NT2/D1 (cell line): ENCODE results near the gene TPX2.

Experiments used
- DNase-seq: peaks from one replicate; pipeline ENCODE4 v3.0.0-alpha.2; 2011; ENCODE audit warnings: low read depth, low spot score
- H3K27me3 ChIP-seq: 2 replicates; pipeline ENCODE4 v1.6.0; 2011; ENCODE audit warnings: mild to moderate bottlenecking; ENCODE audit not compliant: insufficient read length, insufficient read depth
- H3K36me3 ChIP-seq: 2 replicates; pipeline ENCODE4 v1.6.1; 2011; ENCODE audit warnings: mild to moderate bottlenecking, low read length, mixed read lengths; ENCODE audit not compliant: insufficient read depth, insufficient read length
- H3K4me1 ChIP-seq: 2 replicates; pipeline ENCODE4 v1.5.1; 2011; ENCODE audit not compliant: insufficient read depth, insufficient read length
- H3K4me3 ChIP-seq: 2 replicates; pipeline ENCODE4 v1.5.1; 2011; ENCODE audit warnings: low read depth; ENCODE audit not compliant: insufficient read length
- H3K9ac ChIP-seq: 2 replicates; pipeline ENCODE4 v1.6.0; 2011; ENCODE audit warnings: low read depth; ENCODE audit not compliant: insufficient read length
- H3K9me3 ChIP-seq: 2 replicates; pipeline ENCODE4 v1.5.1; 2011; ENCODE audit warnings: mild to moderate bottlenecking, low read length; ENCODE audit not compliant: insufficient read depth
- SUZ12 ChIP-seq: IDR thresholded peaks from 2 replicates; pipeline ENCODE4 v1.6.1; 2011; ENCODE audit not compliant: insufficient read length, insufficient read depth; ENCODE audit errors: extremely low read depth
- YY1 ChIP-seq: IDR thresholded peaks from 2 replicates; pipeline ENCODE4 v1.6.1; 2011; ENCODE audit not compliant: insufficient read length, insufficient read depth
- ZNF274 ChIP-seq: IDR thresholded peaks from 2 replicates; pipeline ENCODE4 v1.6.1; 2011; ENCODE audit warnings: mild to moderate bottlenecking, low read depth, low read length

TPX2 gene

DNA sequence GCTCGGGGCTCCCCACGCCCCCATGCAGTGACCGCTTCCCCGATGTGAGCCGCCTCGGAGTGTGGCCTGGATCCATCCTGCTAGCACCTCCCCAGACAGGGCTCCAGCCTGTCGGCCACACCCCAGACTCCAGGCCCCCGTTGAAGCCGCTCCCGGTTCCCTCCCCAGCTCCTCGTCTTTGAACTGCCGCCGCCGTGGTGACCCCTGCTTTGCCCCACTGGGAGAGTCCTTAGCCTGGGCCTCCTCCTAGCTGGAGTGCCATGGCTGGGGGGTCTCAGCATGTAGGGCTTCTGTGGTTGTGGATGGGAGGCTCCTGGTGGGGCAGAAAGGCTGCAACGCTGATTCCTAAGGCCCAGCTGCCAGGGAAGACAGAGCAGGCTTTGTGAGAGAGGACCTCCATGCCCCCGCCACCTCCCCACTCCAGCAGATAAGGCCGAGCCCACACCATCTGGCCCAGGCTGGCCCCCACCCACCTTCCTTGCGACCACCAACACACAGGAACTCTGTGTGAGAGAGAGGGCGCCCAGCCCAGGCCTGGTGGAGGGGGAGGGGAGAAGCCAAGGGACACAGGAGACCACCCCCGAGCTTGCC is 94.9 kb downstream of the TPX2 start:
- Histone ChIP-seq H3K4me1 (peaks cover 28% of the 10 kb centered on the region), H3K9me3 (no peaks in the 10 kb centered on the region), H3K27me3 (no peaks in the 10 kb centered on the region), H3K36me3 (no peaks in the 10 kb centered on the region), H3K9ac (peak overlapping the region; percentile 50), H3K4me3 (no peak overlapping the region)
- no peak for DNase-seq
- TF ChIP-seq SUZ12: no peak
- TF ChIP-seq ZNF274: no peak
- no peak for TF ChIP-seq YY1

DNA sequence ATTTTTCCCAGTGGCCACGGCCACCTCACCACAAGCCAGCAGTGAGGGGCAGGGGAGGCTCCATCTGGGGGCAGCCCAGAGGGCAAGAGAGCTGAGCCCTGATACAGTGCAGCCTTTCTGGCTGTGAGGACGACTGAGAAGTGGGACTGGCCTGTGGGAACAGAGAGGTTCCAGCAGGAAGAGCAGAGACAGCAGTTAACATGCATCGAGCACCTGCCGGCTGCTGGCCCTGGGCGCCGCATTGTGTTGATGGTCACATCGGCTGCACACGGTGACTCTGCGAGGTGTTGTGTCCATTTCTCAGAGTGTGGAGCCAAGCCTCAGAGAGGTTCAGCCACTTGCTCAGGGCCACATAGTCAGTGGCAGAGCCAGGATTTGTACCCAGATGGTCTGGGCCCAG is 96.5 kb downstream of the TPX2 start:
- Histone ChIP-seq H3K9ac (peak overlapping the region; percentile 26), H3K27me3 (no peaks in the 10 kb centered on the region), H3K4me3 (no peak overlapping the region), H3K9me3 (no peaks in the 10 kb centered on the region), H3K36me3 (no peaks in the 10 kb centered on the region), H3K4me1 (peaks cover 28% of the 10 kb centered on the region)
- no peak for DNase-seq
- TF ChIP-seq YY1 (no peak), SUZ12 (no peak)

DNA sequence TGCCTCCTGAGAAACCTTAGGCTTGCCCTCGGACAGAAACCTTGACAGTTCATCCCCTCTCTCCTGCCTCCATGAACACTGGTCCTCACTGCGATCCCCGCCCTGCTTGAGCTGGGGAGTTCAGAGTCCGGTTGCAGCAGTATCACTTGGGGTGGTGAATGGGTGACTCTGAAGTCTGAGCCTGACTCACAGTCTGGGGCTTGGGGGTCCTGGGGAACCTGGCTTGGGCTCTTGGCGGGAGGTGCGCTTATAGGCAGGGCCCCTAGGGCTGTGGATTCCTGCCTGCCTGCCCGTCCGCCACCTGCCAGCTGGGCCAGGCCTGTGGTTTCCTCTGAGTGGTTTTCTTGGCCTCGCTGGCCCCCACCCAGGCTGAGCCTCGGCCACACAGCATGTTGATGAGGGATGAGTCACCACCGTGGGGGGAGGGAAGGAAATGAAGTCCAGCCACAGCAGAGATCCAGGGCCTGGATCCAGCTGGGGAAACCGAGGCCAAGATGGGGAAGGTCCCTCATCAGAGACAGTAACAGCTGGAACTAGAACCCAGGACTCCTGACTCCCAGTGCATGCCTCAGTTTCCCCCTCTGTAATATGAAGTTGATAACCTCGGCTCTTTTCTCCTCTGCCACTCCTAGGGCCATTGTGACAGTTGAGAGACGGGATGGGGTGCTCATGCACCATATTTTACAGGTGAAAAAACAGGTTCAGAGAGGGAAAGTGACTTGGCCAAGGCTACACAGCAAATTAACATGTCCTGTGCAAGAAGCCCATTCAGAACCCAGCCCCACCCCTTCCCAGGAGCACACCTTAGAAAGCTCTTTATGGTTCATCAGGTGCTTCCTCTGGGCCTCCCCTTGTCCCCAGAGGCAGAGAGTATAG is 97.1 kb downstream of the TPX2 start:
- DNase-seq: no peak

DNA sequence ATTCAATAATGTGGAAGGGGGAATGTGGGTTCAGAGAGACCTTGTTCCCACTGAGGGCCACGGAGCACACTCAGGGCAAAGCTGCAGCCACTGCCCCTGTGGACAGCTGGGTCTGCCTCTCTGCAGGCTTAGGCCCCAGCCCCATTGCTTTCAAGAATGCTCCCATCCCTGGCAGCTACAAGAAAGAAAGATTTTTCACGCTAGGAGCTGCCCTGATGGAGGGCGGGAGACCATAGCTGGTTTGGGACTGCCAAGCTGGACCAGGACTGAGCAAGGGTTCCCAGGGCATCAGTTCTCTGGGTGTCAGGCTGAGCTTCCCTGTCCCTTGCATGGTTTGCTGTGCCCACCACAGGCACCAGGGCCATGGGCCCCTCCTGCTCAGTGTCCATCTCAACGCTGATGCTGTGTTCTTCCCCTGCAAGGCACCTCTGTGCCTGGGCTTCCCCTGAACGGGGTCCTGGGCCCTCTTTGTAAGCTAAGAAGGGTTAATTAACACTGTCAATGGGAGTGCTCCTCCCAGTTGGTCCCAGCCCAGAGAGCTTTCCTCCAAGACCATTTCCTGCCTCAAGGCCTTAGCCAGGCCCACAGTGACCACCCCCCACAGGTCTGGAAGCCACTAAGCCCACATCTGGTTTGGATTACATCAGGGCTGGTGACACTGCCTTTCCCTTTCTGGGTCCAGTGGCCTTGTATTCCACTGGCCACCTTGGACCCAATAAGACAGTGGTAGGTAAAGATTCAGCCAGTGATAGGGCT is 97.9 kb downstream of the TPX2 start:
- no peaks in the 10 kb centered on the region for H3K36me3 ChIP-seq
- no peak overlapping the region for H3K9ac ChIP-seq
- H3K4me3 ChIP-seq: no peak overlapping the region
- no peak for DNase-seq
- no peak for TF ChIP-seq ZNF274
- no peak for TF ChIP-seq YY1
- TF ChIP-seq SUZ12: no peak
- H3K9me3 ChIP-seq: no peaks in the 10 kb centered on the region
- H3K27me3 ChIP-seq: no peaks in the 10 kb centered on the region
- peaks cover 37% of the 10 kb centered on the region for H3K4me1 ChIP-seq

More for the DNA sequence above, 97.1 kb downstream of the TPX2 start:
- H3K4me3 ChIP-seq: no peak overlapping the region
- peaks cover 32% of the 10 kb centered on the region for H3K4me1 ChIP-seq
- H3K36me3 ChIP-seq: no peaks in the 10 kb centered on the region
- no peak for TF ChIP-seq SUZ12
- TF ChIP-seq YY1: no peak
- no peak for TF ChIP-seq ZNF274
- H3K9me3 ChIP-seq: no peaks in the 10 kb centered on the region
- H3K27me3 ChIP-seq: no peaks in the 10 kb centered on the region
- H3K9ac ChIP-seq: peak overlapping the region; percentile 26

DNA sequence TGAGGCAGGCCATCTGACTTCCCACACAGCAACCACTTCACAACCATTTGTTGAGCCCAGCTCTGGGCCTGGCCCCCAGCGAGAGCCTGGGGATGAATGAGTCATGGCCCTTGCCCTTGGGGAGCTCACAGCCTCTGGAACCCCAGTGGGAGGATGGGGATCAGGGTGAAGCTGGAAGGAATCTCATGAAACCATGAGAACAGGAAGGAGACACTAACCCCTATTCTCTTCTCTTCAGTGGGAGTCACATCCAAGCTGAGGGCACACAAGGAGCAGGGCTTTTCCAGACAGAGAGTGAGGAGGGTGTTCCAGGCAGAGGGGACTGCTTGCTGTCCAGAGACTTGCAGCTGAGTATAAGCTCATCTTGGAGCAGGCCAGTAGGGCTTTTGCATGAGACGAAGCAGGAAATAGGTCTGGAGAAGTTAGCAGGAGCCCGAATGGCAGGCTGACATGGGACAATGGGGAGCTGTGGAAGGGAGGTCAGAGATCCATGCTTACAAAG is 98.9 kb downstream of the TPX2 start:
- Histone ChIP-seq H3K36me3 (no peaks in the 10 kb centered on the region), H3K9ac (no peak overlapping the region), H3K27me3 (no peaks in the 10 kb centered on the region), H3K4me3 (no peak overlapping the region), H3K4me1 (peaks cover 38% of the 10 kb centered on the region), H3K9me3 (no peaks in the 10 kb centered on the region)
- no peak for TF ChIP-seq YY1
- no peak for TF ChIP-seq ZNF274
- no peak for TF ChIP-seq SUZ12
- DNase-seq: no peak

DNA sequence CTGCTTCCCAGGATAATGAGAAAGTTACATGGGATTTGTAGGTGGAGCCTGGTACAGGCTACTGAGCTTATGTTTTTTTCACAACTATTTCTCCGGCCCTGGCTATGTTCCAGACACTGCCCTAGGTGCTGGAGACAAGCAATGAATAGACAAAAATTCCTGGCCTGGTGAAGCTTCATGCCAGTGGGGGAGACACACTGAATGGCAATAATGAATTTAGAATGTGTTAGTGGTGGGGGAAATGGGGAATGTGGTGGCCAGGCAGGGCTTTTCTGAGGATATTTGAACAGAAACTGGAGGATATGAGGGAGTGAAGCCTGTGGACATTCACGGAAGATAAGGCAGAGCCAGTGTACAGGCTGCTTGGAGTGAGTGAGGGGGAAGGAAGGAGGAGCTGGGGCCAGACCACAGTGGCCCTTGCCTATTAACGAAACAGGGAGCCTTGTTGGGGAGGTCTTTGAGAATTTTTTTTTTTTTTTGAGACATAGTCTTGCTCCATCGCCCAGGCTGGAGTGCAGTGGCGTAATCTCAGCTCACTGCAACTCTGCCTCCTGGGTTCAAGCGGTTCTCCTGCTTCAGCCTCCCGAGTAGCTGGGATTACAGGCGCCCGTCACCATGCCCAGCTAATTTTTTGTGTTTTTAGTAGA is 99.7 kb downstream of the TPX2 start:
- H3K4me1 ChIP-seq: peaks cover 41% of the 10 kb centered on the region
- no peaks in the 10 kb centered on the region for H3K27me3 ChIP-seq
- TF ChIP-seq YY1 (no peak), SUZ12 (no peak), ZNF274 (no peak)
- no peak for DNase-seq
- H3K36me3 ChIP-seq: no peaks in the 10 kb centered on the region
- H3K9me3 ChIP-seq: no peaks in the 10 kb centered on the region
- H3K4me3 ChIP-seq: no peak overlapping the region
- no peak overlapping the region for H3K9ac ChIP-seq
